Testis (tissue), 3 donors: ENCODE data around the gene IGFBP6. TPM values are rescaled to one million over a fixed set of nuclear protein-coding genes. Genes with fewer than 3 reads are reported as not detected.

Experiments used
- DNase-seq: peaks from one replicate; pipeline ENCODE4 v3.0.0-alpha.2; 2019
- H3K27ac ChIP-seq, 2 donors: fragments of 200-600 bp; sonication (generic); one replicate each; pipeline ENCODE4 v1.5.1; 2019
- H3K27me3 ChIP-seq: fragments of 200-600 bp; sonication (generic); one replicate; pipeline ENCODE4 v1.5.1; 2019
- H3K36me3 ChIP-seq: fragments of 200-600 bp; sonication (generic); one replicate; pipeline ENCODE4 v1.5.1; 2017; ENCODE audit warnings: low read depth; ENCODE audit errors: missing control alignments
- H3K4me1 ChIP-seq: fragments of 200-600 bp; sonication (generic); one replicate; pipeline ENCODE4 v1.5.1; 2019
- H3K4me3 ChIP-seq, 2 donors: fragments of 200-600 bp; sonication (generic); one replicate each; pipeline ENCODE4 v1.5.1; 2017 to 2019
- H3K9me3 ChIP-seq: fragments of 200-600 bp; sonication (generic); one replicate; pipeline ENCODE4 v1.5.1; 2017
- CTCF ChIP-seq, 3 experiments: fragments of 450-650 bp in 2 of 3; fragments of 200-600 bp in 1 of 3; sonication (generic) in 1 of 3; IDR thresholded peaks; one replicate each; pipeline ENCODE4 v1.5.1; 2016 to 2019; ENCODE audit warnings: antibody characterized with exemption in 3 of 3, mild to moderate bottlenecking in 2 of 3, moderate library complexity in 1 of 3
- POLR2A ChIP-seq: fragments of 450-650 bp; IDR thresholded peaks from one replicate; pipeline ENCODE4 v1.6.1; 2017; ENCODE audit warnings: antibody characterized with exemption, mild to moderate bottlenecking, moderate library complexity
- WGBS, 2 donors: methylation state at CpG; one replicate each; pipeline ENCODE4 v1.1.5; 2018; 5-methylcytosine and 5-hydroxymethylcytosine counted together
- intact Hi-C: fragments of 100-400 bp; cut with DNase I; formaldehyde crosslinking; loops from one replicate; pipeline ENCODE4 v1.15.1; 2023; ENCODE audit warnings: low total_unique reads
- polyA plus RNA-seq: library from polyadenylated mRNA; stranded (reverse); fragments of 350-450 nt; fragmentation: Illumina TruSeq; extraction: RNeasy Lipid Tissue Mini Kit (QIAGEN cat#74804); gene quantifications from one replicate; pipeline ENCODE4 v1.2.3, GENCODE V29; 2014; ENCODE audit warnings: low read depth, low replicate concordance; ENCODE audit not compliant: insufficient read depth
- total RNA-seq, 2 donors: library from RNA; depleted of rRNA; stranded (reverse); fragments of >200 nt; gene quantifications; one replicate each; pipeline ENCODE4 v1.2.3, GENCODE V29; 2016

Gene IGFBP6
- total and polyA plus RNA-seq, 3 donors from 2014 or later, result 121 to 261 (median 185) TPM

- TF ChIP-seq CTCF (IDR thresholded peaks at IDR 0.05) (no peak), POLR2A (no peak)
- Histone ChIP-seq H3K27me3 (no peaks in the 10 kb centered on the region), H3K36me3 (no peaks in the 10 kb centered on the region), H3K4me1 (peaks cover 43% of the 10 kb centered on the region), H3K4me3 (no peak overlapping the region), H3K9me3 (no peaks in the 10 kb centered on the region), H3K27ac (peak overlapping the region in 1 of 2 donors; percentile 63)
- intact Hi-C loops, result no loop called here
- no peak for DNase-seq
- WGBS, 2 donors, result 94 to 96% methylated on average over 5 to 7 of the region's 7 CpGs
Measured at GRCh38 chr12:53056901-53057300, 40.6 kb upstream of the IGFBP6 start.

- peak overlapping the region in 1 of 2 donors; percentile 36 for H3K27ac ChIP-seq
- H3K36me3 ChIP-seq, result no peaks in the 10 kb centered on the region
- H3K9me3 ChIP-seq, result no peaks in the 10 kb centered on the region
- no peaks in the 10 kb centered on the region for H3K27me3 ChIP-seq
- intact Hi-C loops, result no loop called here
- H3K4me1 ChIP-seq, result peaks cover 43% of the 10 kb centered on the region
- no peak for TF ChIP-seq POLR2A
- no peak overlapping the region for H3K4me3 ChIP-seq
- 86 to 91% methylated on average over 8 to 13 of the region's 13 CpGs for WGBS, 2 donors
- peak; percentile 13 for DNase-seq
Measured at GRCh38 chr12:53057816-53058500, 39.5 kb upstream of the IGFBP6 start.

- Histone ChIP-seq H3K27ac (no peak overlapping the region), H3K27me3 (no peaks in the 10 kb centered on the region), H3K4me1 (peaks cover 43% of the 10 kb centered on the region), H3K9me3 (no peaks in the 10 kb centered on the region), H3K4me3 (no peak overlapping the region), H3K36me3 (no peaks in the 10 kb centered on the region)
- WGBS, 2 donors, result 78 to 89% methylated on average over 16 to 28 of the region's 35 CpGs
- peak; percentile 14 for DNase-seq
- intact Hi-C loops, result no loop called here
- no peak for TF ChIP-seq CTCF (IDR thresholded peaks at IDR 0.05)
- no peak for TF ChIP-seq POLR2A
Measured at GRCh38 chr12:53058674-53059433, 38.6 kb upstream of the IGFBP6 start.

- Histone ChIP-seq H3K4me3 (no peak overlapping the region), H3K4me1 (peaks cover 45% of the 10 kb centered on the region), H3K27ac (peak overlapping the region; percentile 18 to 86), H3K27me3 (no peaks in the 10 kb centered on the region), H3K9me3 (no peaks in the 10 kb centered on the region), H3K36me3 (no peaks in the 10 kb centered on the region)
- DNase-seq, result no peak
- WGBS, 2 donors, result 90% methylated on average over 17 of the region's 24 CpGs; no CpG with 5 or more reads in 1 of the 2 donors
- TF ChIP-seq POLR2A (no peak), CTCF (IDR thresholded peaks at IDR 0.05) (no peak)
- intact Hi-C loops, result no loop called here
Measured at GRCh38 chr12:53059434-53060063, 37.9 kb upstream of the IGFBP6 start.

GRCh38 chr12:53060064-53060720 is 37.3 kb upstream of the IGFBP6 start:
- intact Hi-C loops, result no loop called here

More at GRCh38 chr12:53060064-53060720, 37.3 kb upstream of the IGFBP6 start:
- no peaks in the 10 kb centered on the region for H3K27me3 ChIP-seq
- peak; percentile 13 for DNase-seq
- 85% methylated on average over 7 to 17 of the region's 17 CpGs for WGBS, 2 donors
- H3K27ac ChIP-seq, result peak overlapping the region; percentile 18 to 86
- H3K9me3 ChIP-seq, result no peaks in the 10 kb centered on the region
- no peaks in the 10 kb centered on the region for H3K36me3 ChIP-seq
- peaks cover 50% of the 10 kb centered on the region for H3K4me1 ChIP-seq
- TF ChIP-seq POLR2A (no peak), CTCF (IDR thresholded peaks at IDR 0.05) (no peak)
- H3K4me3 ChIP-seq, result no peak overlapping the region
